ENCODE measurements around the gene KMT2D.

The KMT2D gene

DNA sequence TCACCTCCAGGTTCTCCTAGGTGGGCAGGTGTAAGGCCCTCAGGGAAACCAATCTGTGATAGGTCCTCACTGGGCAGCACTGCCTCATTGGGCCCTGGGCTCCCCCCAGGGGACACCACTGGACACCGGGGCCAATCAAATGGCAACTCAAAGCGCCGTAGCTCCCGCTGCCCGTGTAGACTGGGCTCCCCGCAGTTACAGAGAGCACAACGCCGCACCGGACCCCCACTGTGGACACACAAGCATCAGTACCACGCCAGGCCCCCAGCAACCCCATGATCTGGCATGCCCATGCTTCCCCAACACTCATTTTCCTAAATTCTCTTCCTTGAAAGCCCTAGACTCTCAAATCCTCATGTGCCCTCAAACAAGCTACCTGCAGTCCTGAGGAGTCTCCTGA, 6.1 kb downstream of the KMT2D start:
- no peak for DNase-seq (ENCODE audit: low spot score)

DNA sequence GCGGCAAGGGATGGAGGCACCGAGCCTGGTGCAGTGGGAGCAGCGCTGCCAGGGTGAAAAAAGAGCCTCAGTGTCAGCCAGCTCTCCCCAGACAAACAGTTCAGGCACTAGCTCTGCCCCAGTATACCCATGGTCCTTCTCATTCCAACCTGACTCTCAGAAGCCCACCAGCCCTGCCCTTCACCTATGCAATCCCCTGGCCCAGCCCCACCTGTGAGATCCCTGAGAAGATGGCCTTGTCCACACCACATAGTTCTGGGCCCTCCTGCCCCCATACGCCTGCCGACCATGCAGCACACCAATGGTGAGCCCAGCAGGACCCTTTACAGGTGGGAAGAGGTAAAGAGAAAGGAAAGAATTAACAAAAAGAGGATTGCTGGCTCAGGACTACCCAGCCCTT, 6.5 kb downstream of the KMT2D start:
- no peak for DNase-seq (ENCODE audit: low spot score)

DNA sequence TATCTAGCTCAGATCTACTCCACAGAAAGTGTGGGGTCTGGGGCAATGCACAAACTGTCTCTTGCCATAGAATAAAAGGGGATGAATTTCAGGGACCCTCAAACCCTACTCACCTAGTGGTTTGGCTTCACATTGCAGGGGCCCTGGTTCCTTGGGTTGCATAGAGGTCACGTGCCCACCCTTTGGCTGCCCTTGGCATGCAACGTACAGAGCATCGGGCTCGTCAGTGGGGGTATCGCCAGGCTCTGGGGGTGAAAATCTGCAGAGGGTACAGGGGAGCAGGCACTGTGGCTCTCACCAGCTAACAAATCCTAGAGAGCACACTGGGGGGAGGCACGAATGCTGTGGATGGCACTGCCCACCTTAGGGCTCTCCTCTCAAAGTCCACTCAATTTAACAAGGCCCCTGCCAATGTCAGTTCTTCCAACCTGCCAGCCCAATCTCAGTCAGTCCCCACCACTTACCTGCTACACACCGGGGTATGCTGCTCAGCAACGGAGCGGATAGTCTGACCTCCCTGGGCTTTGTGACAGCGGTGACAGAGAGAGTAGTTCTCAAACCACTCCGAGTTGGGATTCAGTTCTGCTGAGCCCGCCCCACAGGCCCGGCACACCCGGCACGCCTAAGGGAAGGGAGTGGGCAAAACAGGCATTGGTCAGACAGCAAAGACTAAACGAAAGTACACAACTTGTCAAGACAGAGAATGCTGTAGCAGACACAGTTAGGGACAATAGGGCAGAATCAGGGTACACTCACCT, 8.0 kb downstream of the KMT2D start:
- no peak for DNase-seq (ENCODE audit: low spot score)

DNA sequence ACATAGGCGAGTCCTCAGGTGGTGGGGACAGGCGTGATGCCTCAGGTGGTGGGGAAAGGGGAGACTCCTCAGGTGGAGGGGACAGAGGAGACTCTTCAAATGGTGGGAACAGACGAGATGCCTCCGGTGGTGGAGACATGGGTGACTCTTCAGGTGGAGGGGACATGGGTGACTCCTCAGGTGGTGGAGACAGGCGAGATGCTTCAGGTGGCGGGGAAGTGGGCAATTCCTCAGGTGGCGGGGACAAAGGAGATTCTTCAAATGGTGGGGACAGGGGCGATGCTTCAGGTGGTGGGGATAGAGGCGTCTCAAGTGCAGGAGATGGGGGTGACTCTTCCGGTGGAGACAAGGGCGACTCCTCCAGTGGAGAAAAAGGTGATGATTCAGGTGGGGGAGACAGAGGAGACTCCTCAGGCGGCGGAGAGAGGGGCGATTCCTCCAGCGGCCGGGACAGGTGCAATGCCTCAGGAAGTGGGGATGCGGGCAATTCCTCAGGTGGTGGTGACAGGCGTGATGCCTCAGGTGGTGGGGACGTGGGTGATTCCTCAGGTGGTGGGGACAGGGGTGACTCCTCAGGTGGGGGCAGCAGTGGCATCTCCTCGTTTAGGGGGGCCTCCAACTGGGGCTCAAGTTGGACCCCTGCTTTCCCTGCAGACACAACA, 8.7 kb downstream of the KMT2D start:
- no peak for DNase-seq (ENCODE audit: low spot score)

DNA sequence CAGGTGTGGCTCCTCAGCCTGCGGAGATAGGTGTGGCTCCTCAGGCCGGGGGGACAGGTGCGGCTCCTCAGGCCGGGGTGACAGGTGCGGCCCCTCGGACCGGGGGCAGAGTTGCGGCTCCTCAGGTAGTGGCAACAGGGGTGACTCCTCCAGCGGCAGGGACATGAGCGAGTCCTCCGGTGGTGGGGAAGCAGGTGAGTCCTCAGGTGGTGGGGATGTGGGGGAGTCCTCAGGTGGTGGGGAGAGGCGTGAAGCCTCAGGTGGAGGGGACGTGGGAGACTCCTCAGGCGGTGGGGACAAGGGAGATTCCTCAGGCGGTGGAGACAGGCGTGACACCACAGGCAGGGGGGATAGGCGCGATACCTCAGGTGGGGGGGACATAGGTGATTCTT, 9.2 kb downstream of the KMT2D start:
- DNase-seq (ENCODE audit: low spot score): no peak

DNA sequence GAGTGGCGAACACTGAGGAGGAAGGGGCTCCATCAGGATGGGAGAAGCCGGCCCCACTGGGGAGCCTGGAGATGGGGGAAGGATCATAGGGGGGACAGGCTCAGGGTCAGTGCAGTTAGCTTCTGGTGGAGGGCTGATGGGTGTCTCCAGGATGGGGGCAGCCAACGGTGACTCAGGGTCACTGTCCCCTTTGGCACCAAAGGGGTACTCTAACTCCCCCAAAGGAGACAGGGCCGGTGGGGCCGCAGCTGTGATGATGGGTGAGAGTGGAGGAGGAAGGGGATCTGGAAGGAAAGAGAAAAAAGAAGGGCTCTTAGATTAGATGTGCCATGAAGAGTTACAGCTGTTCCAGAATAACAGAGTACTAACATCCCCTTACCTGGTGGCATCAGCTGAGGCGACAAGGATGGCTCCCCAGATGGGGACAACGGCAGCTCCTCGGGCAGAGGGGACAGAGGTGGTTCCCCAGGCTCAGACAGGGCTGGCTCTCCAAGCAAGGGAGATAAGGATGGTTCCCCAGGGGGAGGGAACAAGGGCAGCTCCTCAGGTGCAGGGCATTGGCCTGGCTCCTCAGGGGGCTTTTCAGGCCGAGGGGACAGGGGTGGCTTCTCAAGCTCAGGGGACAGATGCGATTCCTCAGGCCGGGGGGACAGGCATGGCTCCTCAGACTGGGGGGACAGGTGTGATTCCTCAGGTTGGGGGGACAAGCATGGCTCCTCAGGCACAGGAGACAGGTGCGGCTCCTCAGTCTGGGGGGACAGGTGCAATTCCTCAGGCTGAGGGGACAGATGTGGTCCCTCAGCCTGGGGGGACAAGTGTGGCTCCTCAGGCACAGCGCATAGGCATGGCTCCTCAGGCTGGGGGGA, 9.9 kb downstream of the KMT2D start:
- no peak for DNase-seq (ENCODE audit: low spot score)

DNA sequence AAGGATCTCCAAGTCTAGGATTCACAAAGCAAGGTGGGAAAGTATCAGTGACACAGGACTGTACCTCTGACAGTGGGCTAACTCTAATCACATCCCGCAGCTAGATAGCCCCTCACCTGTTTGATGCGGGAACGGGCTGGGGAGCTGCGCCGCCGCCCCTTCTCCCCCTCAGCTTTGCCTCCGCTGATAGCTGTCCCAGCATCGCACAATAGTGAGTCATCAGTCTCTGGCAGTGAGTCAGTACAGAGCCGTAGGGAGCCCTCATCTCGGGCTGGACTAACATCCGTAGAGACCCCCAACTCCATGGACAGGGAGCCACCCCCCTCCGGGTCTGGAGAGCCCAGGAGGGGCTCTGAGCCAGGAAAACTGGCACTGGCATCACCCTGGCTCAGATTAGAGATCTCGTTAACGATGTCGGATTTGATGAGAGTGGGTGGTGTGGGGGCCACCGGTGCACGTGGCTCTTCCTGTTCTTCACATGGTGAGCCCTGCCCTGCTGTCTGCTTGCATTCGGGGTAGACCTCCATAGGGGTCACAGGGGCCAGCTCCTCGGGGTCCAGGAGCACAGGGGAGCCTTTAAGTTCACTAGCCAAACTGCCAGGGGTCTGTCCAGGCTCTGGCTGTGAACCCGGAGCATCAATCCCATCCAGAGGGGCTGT, 10.9 kb downstream of the KMT2D start:
- DNase-seq (ENCODE audit: low spot score): no peak

DNA sequence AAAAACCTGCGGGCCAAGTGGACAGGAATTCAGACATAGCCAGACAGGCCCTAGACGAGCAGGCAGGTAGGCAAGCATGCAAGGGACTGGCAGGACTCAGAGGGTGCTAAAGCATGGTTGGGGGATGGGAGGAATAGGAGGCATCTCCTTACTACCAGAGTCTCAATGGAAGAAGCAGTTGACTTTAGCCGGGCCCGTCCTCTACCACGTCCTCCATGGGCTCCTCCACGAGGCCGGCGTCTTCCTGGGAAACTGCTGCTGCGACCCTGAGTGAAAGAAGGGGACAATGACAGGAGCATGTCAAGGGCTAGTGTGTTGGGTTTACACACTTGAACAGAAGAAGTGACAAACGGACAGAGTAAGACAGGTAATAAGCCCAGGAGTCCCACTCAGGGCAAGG, 11.6 kb downstream of the KMT2D start:
- no peak for DNase-seq (ENCODE audit: low spot score)

DNA sequence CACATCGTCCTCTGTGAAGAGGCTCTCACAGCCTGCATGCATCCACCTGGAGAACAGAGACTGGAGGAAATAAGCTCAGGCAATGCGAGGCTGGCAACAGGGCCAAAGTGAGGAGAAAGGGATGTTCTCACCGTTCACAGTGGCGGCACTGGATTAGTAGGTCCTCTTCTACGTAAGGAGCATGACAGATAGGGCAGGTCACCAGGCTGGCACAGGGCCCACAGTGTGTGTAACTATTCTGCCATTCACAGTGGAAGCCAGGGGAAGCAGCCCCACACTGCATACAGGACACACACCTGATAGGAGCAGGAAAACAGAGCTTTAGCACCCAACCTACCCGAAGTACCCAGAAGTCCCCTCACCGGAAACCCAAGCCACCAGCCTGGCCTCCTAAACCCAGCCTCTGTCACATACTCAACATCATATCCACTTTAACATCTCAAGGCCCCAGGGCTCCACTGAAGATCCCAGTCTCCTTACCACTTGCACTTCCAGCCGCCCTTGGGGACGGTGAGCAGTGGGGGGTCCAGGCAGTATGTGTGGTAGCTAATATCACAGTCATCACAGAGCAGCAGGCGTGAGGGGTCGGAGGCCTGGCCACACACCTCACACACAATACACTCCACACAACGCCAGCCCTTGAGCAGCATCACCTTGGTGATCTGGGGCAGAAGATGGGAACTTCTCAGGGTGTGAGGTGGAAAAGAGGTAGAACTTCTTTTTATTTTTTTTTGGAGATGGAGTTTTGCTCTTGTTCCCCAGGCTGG, 14.3 kb downstream of the KMT2D start:
- DNase-seq (ENCODE audit: low spot score): no peak

DNA sequence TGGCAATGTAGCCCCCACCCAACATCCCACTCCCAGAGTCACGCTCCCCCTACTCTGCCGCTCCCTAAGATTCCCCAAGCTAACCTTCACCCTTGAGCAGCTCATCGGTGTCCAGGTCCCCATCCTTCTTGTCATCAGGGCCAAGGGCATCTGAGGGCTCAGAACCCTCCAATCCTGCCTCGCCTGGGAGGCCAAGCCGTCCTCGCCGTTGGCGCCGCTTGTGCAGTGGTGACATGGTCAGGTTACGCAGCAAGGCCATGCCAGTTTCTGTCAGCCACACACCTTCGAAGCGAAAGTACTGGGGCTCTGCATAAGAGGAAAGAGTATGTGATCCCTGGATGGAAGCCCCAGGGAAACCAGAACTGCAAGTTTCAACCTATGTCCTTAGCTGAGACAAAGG, 15.9 kb downstream of the KMT2D start:
- DNase-seq (ENCODE audit: low spot score): no peak

DNA sequence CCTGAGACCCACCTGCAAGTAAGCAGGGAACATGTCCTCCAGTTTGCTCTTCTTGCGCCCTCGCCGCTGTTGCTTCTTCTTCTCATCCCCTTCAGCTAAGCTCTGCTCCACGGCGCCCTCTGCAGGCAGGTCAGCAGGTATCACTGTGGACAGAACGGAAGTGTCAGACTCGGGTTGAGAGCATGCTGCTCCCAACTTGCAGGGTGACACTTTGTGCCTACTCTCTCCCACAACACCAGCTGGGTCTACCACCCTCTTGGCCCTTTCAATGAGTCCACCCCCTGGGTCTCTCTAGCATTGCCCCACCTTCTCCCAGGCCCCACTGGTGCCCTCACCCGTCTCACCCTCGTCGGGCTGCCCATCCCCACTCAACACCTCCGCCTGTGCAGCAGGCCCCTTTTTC, 16.7 kb downstream of the KMT2D start:
- DNase-seq (ENCODE audit: low spot score): peak; percentile 50

DNA sequence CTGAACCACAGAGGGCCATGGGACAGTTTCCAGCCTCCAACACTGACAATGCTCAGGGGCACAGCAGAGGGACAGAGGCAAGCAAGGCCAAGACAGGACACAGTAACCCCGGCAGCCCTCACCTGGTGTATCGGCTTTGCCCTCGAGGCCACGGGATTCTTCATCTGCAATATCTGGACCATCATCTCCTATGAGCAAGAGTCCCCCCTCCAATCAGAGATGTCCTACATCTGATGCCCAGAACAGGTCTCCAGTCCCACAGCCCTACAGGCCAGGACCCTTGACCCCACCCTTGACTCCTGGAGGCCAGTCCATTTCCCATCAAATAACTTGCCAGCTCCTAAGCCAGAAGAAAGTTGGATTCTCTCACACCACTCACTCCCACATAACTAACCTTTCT, 17.4 kb downstream of the KMT2D start:
- DNase-seq (ENCODE audit: low spot score): no peak

DNA sequence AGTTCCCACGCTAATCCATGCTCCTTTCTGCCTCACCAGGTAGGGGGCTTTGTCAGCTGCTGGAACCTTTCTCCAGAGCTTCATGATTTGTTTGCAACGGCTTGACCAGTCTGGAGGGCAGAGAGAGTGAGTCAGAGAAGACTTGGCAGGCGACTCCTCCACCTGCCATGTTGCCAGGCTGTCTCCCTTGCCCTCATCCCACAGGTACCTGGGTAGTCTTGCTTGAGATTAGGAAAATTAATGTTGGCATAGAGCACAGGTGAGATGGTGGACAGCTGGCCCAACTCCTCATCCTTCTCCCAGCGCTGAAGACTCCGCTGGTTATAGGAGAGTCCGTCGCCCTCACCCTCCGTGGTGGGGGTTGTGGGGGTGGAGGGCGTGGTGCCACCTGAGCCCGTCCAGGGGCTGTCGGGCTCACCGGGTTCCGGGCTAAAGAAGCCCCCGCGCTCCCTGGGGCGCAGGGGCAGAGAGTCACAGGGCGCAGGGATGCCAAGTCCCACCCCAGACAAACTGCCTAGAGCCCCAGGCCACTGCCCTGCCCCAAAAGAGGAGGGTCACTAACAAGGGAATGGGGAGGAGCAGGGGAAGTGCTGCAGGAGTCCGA, 18.6 kb downstream of the KMT2D start:
- DNase-seq (ENCODE audit: low spot score): no peak

DNA sequence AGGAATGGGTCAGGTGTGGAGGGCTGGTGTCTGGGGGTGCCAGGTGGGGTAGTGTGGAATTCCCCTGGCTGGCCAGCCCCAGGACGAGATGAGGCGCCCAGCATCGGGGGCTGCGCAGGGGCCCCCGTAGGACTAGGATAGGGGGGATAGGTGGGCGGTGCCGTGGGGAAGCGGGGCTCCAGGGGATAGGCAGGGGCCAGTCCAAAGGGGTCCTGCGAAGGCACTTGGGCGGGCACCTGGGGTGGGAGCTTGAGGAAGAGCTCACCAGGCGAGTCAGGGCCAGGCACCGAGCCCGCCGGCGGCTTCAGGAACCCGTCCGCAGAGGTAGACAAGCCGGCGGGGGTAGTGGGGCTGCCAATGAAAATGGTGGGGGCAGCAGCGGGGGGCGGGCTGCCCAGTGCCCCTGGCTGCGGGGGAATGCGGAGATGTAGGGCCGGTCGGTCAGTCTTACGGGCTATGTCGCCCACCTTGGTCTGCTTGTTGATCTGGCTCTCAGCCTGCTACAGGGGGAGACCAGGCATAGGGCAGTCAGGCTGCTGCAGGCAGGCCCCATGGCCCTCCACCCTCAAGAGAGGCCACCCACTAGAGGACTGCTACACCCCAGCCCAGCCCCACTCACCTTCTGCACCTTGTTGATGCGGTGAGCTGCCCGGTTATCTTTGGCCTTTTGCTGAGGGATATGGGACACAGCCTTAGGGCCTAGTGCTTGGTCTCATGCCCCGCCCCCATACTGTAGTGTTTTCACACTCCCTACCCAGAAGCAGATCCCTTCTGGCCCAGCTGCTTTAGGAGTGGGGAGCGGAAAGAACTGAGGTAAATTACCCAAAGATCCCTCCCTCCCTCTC, 19.3 kb downstream of the KMT2D start:
- DNase-seq (ENCODE audit: low spot score): no peak

DNA sequence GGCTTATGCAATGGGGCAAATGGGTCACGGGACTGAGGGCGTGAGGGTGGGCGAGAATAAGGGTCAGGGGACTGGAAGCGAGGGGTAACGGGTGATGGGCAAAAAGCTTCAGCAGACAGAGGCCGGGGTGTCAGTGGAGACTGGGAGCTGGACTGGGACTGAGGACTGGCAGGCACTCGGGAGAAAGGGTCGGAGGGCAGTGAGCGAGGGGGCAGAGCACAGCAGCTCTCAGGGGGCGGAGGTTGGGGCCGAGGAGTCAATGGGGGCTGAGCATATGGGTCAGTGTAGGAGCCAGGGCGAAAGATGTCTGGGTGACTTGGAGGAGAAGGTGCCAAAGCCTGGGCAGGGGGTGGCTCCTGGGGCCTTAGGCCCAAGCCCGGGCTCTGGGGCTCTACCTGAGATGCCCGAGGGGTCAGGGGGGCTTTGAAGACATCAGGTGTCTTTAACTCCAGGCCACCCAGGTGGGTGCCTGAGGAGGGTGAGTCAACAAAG, 20.2 kb downstream of the KMT2D start:
- no peak for DNase-seq (ENCODE audit: low spot score)

DNA sequence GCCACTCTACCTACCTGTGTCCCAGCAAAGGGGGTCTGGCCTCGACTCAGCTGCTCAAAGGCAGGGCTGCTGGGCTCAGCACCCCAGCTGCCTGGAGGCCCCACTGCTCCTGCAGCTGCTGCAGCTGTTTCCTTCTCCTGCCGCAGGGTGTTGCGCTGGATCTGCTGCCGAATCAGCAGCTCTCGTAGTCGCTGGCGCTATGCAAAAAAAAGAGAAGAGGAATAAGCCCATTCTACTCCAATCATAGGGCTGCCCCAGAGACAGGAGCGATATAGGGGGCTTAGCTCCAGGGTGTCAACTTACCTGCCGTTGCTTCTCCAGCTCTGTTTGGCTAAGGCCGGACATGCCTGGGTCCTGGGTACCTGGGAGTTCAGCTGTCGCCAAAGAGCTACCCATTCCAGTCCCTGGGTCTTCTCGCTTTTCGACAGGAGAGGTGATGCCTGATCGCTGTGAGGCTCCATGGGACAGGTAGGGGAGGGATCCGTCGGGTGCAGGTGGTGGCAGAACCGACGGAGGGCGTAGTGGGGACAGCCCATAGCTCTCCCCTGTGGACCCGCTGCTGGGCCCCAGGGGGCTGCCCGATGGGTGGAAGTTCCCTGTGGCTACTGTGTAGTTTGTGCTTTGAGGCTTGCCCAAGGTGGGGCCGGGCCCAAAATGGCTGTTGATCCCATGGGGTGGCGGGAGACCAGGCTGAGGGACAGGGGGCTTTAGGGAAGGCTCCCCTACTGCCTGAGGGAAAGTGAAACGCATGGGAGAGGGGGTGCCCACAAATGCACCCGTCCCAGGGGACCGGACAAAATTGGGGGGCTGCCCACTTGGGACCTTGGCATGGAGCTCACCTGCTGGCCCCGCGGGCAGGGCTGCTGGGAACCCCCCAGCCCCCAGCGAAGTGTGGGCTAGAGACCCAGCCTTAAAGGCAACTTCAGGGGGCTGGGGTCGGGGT, 20.9 kb downstream of the KMT2D start:
- DNase-seq (ENCODE audit: low spot score): no peak

DNA sequence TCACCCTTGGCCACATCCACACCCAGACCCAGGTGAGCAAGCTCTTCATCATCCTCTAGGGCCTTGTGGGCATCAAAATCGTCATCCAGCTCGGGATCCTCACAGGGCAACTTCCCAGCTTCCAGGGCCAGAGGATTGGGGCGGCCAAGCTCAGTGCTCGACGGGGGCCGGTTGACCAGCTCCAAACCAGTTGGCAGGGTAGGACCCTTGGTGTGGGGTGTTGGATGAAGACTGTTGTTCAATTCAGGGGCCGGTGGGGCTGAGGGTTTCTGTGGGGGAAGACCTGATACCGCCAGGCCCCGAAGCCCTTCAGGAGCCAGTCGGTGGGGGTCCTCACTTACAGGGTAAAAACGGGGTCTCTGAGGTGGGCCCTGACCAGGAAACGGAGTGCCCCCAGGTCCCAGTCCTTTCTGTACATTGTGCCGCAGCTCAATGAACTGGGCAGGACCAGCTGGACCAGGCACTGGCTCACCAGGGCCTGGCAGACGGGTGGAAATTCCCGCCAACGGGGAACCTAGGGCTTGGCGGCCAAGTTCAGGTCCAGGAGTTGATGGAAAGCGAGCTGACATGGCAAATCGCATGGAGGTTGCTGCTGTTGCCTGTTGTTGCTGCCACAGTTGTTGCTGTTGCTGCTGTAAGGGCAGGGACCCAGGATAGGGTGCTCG, 22.2 kb downstream of the KMT2D start:
- no peak for DNase-seq (ENCODE audit: low spot score)

DNA sequence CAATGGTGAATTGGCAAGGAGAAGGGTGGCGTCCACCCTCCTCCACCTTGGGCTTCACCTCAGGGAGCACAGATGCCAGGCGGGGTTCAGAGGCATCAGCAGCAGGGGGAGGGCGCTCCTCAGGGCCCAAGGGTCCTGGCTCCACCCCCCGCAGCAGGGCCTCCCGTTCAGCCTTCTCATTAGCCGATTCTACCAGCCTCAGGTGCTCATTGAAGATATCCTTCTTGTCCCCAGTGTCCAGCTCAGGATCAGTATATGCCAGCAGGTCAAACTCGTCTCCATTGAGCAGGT, 22.7 kb downstream of the KMT2D start:
- no peak for DNase-seq (ENCODE audit: low spot score)

All from SK-N-DZ (cell line).